VCaP (cell line): ENCODE results near the gene GPA33.

Source experiments
- H3K27ac ChIP-seq: fragments of 450-650 bp; 2 replicates; pipeline ENCODE4 v1.5.1; 2017
- CTCF ChIP-seq: fragments of 450-650 bp; conservative IDR thresholded peaks from 2 replicates; pipeline ENCODE4 v1.5.1; 2017; ENCODE audit warnings: mild to moderate bottlenecking, moderate library complexity

The GPA33 gene

GRCh38 chr1:167086033-167086432 is 4.1 kb downstream of the GPA33 start:
- no peak for TF ChIP-seq CTCF
- H3K27ac ChIP-seq = no peak overlapping the region

GRCh38 chr1:167084757-167085156 is 5.4 kb downstream of the GPA33 start:
- no peak for TF ChIP-seq CTCF
- H3K27ac ChIP-seq = no peak overlapping the region

GRCh38 chr1:167083871-167084270 is 6.3 kb downstream of the GPA33 start:
- no peak for TF ChIP-seq CTCF
- H3K27ac ChIP-seq = no peak overlapping the region

GRCh38 chr1:167083066-167083665 is 7.0 kb downstream of the GPA33 start:
- TF ChIP-seq CTCF = no peak
- no peak overlapping the region for H3K27ac ChIP-seq

- TF ChIP-seq CTCF = no peak
- H3K27ac ChIP-seq = no peak overlapping the region
Measured at GRCh38 chr1:167082511-167083027, 7.6 kb downstream of the GPA33 start.

GRCh38 chr1:167081594-167082156 is 8.5 kb downstream of the GPA33 start:
- no peak for TF ChIP-seq CTCF
- H3K27ac ChIP-seq = no peak overlapping the region

GRCh38 chr1:167077868-167078210 is 12.3 kb downstream of the GPA33 start:
- H3K27ac ChIP-seq = no peak overlapping the region
- no peak for TF ChIP-seq CTCF
